OCI-LY7 (cell line): Measurements from ENCODE around the gene MTHFD1L. TPM values are rescaled to one million over a fixed set of nuclear protein-coding genes. Genes with fewer than 3 reads are reported as not detected.

Source experiments
- BruUV-seq: library from RNA; stranded (reverse); fragments of 400-500 nt; replicated peaks from 2 replicates; lab custom pipeline; 2021; lab: Mats Ljungman, UMichigan
- CTCF ChIA-PET: fragments of 300-600 bp; sonication (Branson Sonifier 250); formaldehyde crosslinking; loops from one replicate; lab custom pipeline; 2022; ENCODE audit warnings: antibody characterized with exemption; ENCODE audit not compliant: unreplicated experiment; lab: Charles Lee
- POLR2A ChIA-PET: fragments of 300-600 bp; sonication (Branson Sonifier 250); formaldehyde crosslinking; loops from one replicate; lab custom pipeline; 2022; ENCODE audit warnings: antibody characterized with exemption; lab: Charles Lee
- DNase-seq: peaks from one replicate; pipeline ENCODE4 v3.0.0-alpha.2; 2015; ENCODE audit warnings: low spot score
- H2AFZ ChIP-seq: fragments of 200-600 bp; sonication (generic), shearing (Covaris generic); 2 replicates; pipeline ENCODE4 v1.6.1; 2014; ENCODE audit warnings: mild to moderate bottlenecking, antibody characterized with exemption, low read length, moderate library complexity
- H3K27ac ChIP-seq: fragments of 200-600 bp; sonication (generic); 2 replicates; pipeline ENCODE4 v1.5.1; 2014; ENCODE audit warnings: mixed run types, low read depth, mild to moderate bottlenecking, moderate library complexity, low read length, inconsistent platforms; ENCODE audit not compliant: poor library complexity, severe bottlenecking
- H3K36me3 ChIP-seq: fragments of 200-600 bp; sonication (generic); 2 replicates; pipeline ENCODE4 v1.6.1; 2014; ENCODE audit warnings: mild to moderate bottlenecking, antibody characterized with exemption, low read length, moderate library complexity, mixed read lengths; ENCODE audit not compliant: insufficient read depth
- H3K4me1 ChIP-seq: fragments of 200-600 bp; sonication (generic); 2 replicates; pipeline ENCODE4 v1.5.1; 2014; ENCODE audit warnings: mild to moderate bottlenecking, low read length; ENCODE audit not compliant: insufficient read depth, poor library complexity, severe bottlenecking
- H3K4me2 ChIP-seq: fragments of 200-600 bp; sonication (generic); 2 replicates; pipeline ENCODE4 v1.6.1; 2014; ENCODE audit warnings: mild to moderate bottlenecking, low read length
- H3K4me3 ChIP-seq: fragments of 200-600 bp; sonication (generic); 2 replicates; pipeline ENCODE4 v1.5.1; 2014; ENCODE audit warnings: mild to moderate bottlenecking, low read depth, low read length; ENCODE audit not compliant: poor library complexity, severe bottlenecking
- H3K79me2 ChIP-seq: fragments of 200-600 bp; sonication (generic); 2 replicates; pipeline ENCODE4 v1.6.1; 2016; ENCODE audit warnings: low read depth, mild to moderate bottlenecking, low read length, moderate library complexity, mixed read lengths; ENCODE audit not compliant: insufficient read depth
- H3K9me2 ChIP-seq: fragments of 200-600 bp; sonication (generic); 2 replicates; pipeline ENCODE4 v1.6.1; 2016; ENCODE audit warnings: mild to moderate bottlenecking, low read length, mixed read lengths; ENCODE audit not compliant: insufficient read depth
- H3K9me3 ChIP-seq: fragments of 200-600 bp; sonication (generic); 2 replicates; pipeline ENCODE4 v1.6.1; 2014; ENCODE audit warnings: mild to moderate bottlenecking, mixed run types, low read length, mixed read lengths
- H4K20me1 ChIP-seq: fragments of 200-600 bp; sonication (generic); 2 replicates; pipeline ENCODE4 v1.6.1; 2014; ENCODE audit warnings: mild to moderate bottlenecking, antibody characterized with exemption, low read length, moderate library complexity, mixed read lengths; ENCODE audit not compliant: insufficient read depth
- CTCF ChIP-seq: fragments of 200-600 bp; sonication (generic); conservative IDR thresholded peaks from 2 replicates; pipeline ENCODE4 v1.5.1; 2014; ENCODE audit warnings: mild to moderate bottlenecking, antibody characterized with exemption, low read length, moderate library complexity, mixed read lengths
- EZH2phosphoT487 ChIP-seq: fragments of 200-600 bp; sonication (generic); IDR thresholded peaks from 2 replicates; pipeline ENCODE4 v1.6.1; 2018; ENCODE audit warnings: low read depth, borderline replicate concordance, mild to moderate bottlenecking, mixed run types, antibody characterized with exemption, low read length, moderate library complexity, mixed read lengths
- intact Hi-C: fragments of 100-400 bp; cut with micrococcal nuclease; formaldehyde crosslinking; loops from one replicate; pipeline ENCODE4 v1.10.0; 2022; ENCODE audit not compliant: unreplicated experiment
- small RNA-seq: library from RNA; depleted of rRNA; stranded (forward); fragments of <200 nt; gene quantifications from one replicate; pipeline ENCODE3, GENCODE V24; 2014
- total RNA-seq, 2 experiments: library from RNA; depleted of rRNA in 1 of 2; stranded (reverse); fragments of >200 nt in 1 of 2; shearing (Covaris generic) in 1 of 2; gene quantifications; 2 replicates each; pipeline ENCODE4 v1.2.3, GENCODE V29; 2014 to 2022

Gene MTHFD1L
- total RNA-seq, 2 experiments from 2014 or later = 68.4 to 144 TPM

GRCh38 chr6:151149793-151150192, 284.3 kb downstream of the MTHFD1L start:
- no peak for TF ChIP-seq CTCF
- TF ChIP-seq EZH2phosphoT487 = no peak

More at GRCh38 chr6:151149793-151150192, 284.3 kb downstream of the MTHFD1L start:
- H3K4me2 ChIP-seq = no peak overlapping the region
- no TSS peak for BruUV-seq
- H3K4me1 ChIP-seq = no peaks in the 10 kb centered on the region
- no peaks in the 10 kb centered on the region for H3K9me2 ChIP-seq
- H3K9me3 ChIP-seq = no peaks in the 10 kb centered on the region
- intact Hi-C loops = no loop called here
- ChIA-PET CTCF (no interaction called here), POLR2A (interaction anchor here (0.7 kb wide), 3 partner anchors 63 to 1328 kb away, joined by 3 to 12 read pairs (median 4); no protein-coding TSS in a partner anchor)
- no peaks in the 10 kb centered on the region for H3K36me3 ChIP-seq
- H2AFZ ChIP-seq = no peak overlapping the region
- H4K20me1 ChIP-seq = no peaks in the 10 kb centered on the region
- H3K4me3 ChIP-seq = no peak overlapping the region
- no peaks in the 10 kb centered on the region for H3K79me2 ChIP-seq
- no peak overlapping the region for H3K27ac ChIP-seq
- no peak for DNase-seq

Small RNAs within 50 kb of the gene (small RNA-seq; reads per million reads assigned to genes)
- gene RNU6-302P = not detected
